Adrenal gland (tissue), 5 donors: Measurements from ENCODE around the gene RBX1.
"Not testable (repeated sequence)": the region's sequence is repeated elsewhere in the genome, so short reads cannot be mapped to it uniquely, and the experiment has no call there.

ENCODE experiments used
- CTCF ChIP-seq, 6 experiments: fragments of 450-650 bp in 4 of 6; fragments of 200-600 bp in 2 of 6; sonication (generic) in 1 of 6; IDR thresholded peaks; 1 replicate in 5 of 6; 2 replicates in 1 of 6; pipeline versions ENCODE4 v1.5.1 to v1.8.0; 2016 to 2021; ENCODE audit warnings: antibody characterized with exemption in 6 of 6, mild to moderate bottlenecking in 2 of 6, moderate library complexity in 1 of 6
- POLR2A ChIP-seq, 2 donors: fragments of 450-650 bp; IDR thresholded peaks; one replicate each; pipeline ENCODE4 v1.6.1; 2017; ENCODE audit warnings: antibody characterized with exemption in 2 of 2, mild to moderate bottlenecking in 2 of 2, moderate library complexity in 1 of 2
- donor health status: DM: no; HTN: no; CAD: no.

- TF ChIP-seq POLR2A, CTCF (IDR thresholded peaks at IDR 0.05): not testable (repeated sequence)
Measured at GRCh38 chr22:41002386-41002785, 51.2 kb downstream of the RBX1 start.
